GM12873 (cell line): Measurements from ENCODE around the gene ZNF587B.

Experiments
- CTCF ChIP-seq: IDR thresholded peaks from 2 replicates; pipeline ENCODE4 v1.5.1; 2012; ENCODE audit warnings: low read depth, mild to moderate bottlenecking, moderate library complexity, low read length, control low read depth; ENCODE audit not compliant: insufficient read depth; ENCODE audit errors: missing control alignments

Gene ZNF587B

GRCh38 chr19:57803594-57804325 is 26.3 kb upstream of the ZNF587B start:
- TF ChIP-seq CTCF: no peak

- no peak for TF ChIP-seq CTCF
Observed at GRCh38 chr19:57807541-57807940, 22.6 kb upstream of the ZNF587B start.

GRCh38 chr19:57812226-57812625 is 17.9 kb upstream of the ZNF587B start:
- no peak for TF ChIP-seq CTCF

- no peak for TF ChIP-seq CTCF
Observed at GRCh38 chr19:57813919-57814504, 16.1 kb upstream of the ZNF587B start.

- no peak for TF ChIP-seq CTCF
Observed at GRCh38 chr19:57814505-57815246, 15.4 kb upstream of the ZNF587B start, which contains the start of gene ZNF552. TSS of gene ZNF552 (minus strand) at chr19:57814913. CDS start at chr19:57814743, 170 bp downstream.

GRCh38 chr19:57815247-57816075 is 14.6 kb upstream of the ZNF587B start:
- TF ChIP-seq CTCF: no peak
